Raji (cell line): ENCODE results near the gene IQCB1.

Source experiments
- POLR2A ChIP-seq: IDR thresholded peaks from 2 replicates; pipeline ENCODE4 v1.6.1; 2011; ENCODE audit warnings: low read depth, low read length, control low read depth; ENCODE audit not compliant: insufficient read depth

Gene IQCB1

GRCh38 chr3:121724130-121724529 is 110.7 kb downstream of the IQCB1 start:
- no peak for TF ChIP-seq POLR2A

- no peak for TF ChIP-seq POLR2A
Measured at GRCh38 chr3:121723485-121723884, 111.4 kb downstream of the IQCB1 start.

- TF ChIP-seq POLR2A = no peak
Measured at GRCh38 chr3:121722411-121722810, 112.4 kb downstream of the IQCB1 start.

DNA sequence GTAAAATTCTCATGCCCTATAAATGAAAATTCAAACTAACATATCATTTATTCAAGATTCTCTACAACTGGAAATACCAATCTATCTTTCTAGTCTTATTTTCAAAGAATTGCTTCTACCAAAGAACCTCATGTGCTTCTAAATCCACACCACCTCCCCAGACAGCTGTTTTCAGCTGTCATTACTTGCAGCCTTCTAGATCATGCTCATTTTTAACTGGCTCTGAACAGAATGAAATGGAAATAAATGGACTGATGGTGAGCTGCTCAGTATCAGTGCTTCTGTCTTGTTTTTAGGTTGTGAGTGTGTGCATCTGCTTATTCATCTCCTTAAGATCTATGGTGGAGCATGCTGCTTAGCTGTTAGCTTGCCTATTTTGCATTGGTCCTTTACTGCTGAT is 114.7 kb downstream of the IQCB1 start:
- no peak for TF ChIP-seq POLR2A
